GM18870 (cell line): ENCODE data around the gene CSGALNACT2.
A peak's percentile ranks its signal among the peaks of the same experiment; 100 is the strongest.

ENCODE experiments used
- ATAC-seq: cut with Tn5 transposase; IDR thresholded peaks from one replicate; pipeline ENCODE4 v1.9.1; 2021; ENCODE audit warnings: moderate library complexity; ENCODE audit not compliant: unreplicated experiment

CSGALNACT2 gene

DNA sequence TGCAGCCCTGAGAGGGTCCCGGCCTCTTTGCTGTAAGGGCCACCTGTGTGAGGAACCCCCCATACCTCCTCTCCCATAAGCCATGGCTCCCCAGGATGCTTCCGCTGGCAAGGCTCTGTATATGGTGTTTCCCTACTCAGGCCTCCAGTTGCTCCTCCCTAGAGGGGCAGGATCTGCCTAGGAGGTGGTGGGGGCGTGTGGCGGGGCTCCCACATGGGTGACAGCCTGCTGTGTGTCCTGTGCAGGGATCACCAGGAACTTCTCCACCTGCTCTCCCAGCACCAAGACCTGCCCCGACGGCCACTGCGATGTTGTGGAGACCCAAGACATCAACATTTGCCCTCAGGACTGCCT lies 25.7 kb upstream of the CSGALNACT2 start:
- ATAC-seq, result no peak

DNA sequence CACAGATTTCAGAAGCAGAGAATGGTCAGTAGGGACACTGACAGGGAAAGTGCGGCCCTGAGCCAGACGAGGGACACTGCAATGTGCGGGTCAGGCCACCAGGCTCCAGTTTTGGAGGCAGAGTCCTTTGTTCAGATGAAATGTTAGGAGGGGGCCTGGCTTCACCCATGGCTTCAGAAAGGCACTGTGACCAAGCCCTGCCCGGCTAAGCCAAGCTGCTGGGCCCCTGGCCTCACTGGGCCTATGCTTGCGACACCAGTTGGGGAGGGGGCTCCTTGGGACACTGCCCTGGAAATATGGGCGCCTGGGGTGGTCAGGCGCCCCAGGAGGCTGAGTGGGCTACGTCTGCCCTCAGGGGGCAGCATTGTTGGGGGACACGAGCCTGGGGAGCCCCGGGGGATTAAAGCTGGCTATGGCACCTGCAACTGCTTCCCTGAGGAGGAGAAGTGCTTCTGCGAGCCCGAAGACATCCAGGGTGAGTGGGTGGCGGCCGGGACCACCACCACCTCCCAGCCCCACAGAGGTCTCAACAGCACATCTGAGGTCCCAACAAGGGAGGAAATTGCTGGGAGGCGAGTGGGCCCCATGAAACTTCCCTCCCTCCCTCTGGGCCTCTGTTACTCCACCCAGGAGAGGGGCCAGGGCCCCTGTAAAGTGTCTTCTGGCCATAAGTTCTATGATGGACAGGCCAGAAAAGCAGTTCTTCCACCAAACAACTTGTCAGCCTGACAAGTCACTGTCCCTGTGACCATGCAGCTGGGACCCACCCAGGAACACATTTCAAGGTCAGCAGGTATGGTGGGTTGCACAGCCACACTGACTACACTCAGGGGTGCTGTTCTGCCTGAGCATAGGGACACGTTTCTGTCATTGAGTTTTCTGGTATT lies 24.8 kb upstream of the CSGALNACT2 start:
- no peak for ATAC-seq

GRCh38 chr10:43114088-43114742 lies 24.0 kb upstream of the CSGALNACT2 start:
- no peak for ATAC-seq

DNA sequence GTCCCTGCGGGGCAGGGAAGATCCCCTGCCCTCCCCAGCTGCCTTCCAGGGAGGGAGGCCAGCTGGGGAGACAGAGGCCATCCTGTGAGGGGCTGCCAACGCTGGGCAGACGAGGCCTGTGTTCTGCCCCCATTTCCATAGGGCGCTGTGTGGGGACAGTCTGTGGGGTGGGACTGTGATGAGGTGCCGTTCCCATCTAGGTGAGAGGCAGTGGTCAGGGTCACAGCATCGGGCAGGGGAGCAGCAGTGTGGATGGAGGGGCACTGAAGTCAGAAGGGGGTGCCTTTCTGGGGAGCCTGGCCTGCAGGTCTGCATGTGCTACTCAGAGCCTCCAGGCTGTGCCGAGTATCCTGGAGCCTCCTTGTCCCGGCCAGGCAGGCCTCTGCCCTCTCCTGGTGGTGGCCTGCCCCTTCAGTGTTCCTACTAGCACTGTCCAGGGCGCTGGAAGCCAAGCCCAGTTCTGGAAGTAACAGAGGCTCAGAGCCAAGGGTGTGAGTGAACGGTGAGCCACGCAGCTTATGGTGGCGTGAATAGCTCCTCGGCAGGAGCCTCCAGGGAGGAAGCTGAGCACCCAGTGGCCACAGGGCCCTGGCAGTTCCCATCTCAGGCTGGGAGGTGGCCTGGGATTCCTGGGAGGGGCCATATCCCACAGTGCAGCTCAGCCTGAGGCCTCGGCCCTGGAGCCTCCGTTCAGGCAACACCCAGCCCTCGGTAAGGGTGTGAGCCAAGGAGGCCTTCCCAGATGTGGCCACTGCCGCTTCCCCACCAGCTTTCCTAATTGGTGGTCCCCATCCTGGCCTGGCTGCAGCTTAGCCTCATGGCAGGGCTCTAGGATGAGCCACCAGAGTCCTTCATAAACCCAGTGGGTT lies 23.3 kb upstream of the CSGALNACT2 start:
- ATAC-seq, result no peak

GRCh38 chr10:43115881-43116595 lies 22.2 kb upstream of the CSGALNACT2 start:
- no peak for ATAC-seq

DNA sequence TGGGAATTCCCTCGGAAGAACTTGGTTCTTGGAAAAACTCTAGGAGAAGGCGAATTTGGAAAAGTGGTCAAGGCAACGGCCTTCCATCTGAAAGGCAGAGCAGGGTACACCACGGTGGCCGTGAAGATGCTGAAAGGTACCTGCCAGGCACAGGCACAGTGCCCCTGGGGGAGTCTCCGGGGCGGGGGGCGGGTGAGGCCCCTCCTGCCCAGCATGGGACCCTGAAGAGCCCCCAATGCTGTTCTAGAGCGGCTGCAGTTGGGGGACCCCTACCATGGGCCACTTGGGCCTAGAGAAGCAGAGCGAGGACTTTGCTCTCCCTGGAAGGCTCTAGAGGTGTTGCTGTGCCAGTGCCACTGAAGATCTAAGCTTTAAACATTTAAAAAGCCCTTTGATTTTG lies 21.6 kb upstream of the CSGALNACT2 start:
- ATAC-seq, result no peak

- no peak for ATAC-seq
Measured at GRCh38 chr10:43117031-43117776, 21.0 kb upstream of the CSGALNACT2 start.

DNA sequence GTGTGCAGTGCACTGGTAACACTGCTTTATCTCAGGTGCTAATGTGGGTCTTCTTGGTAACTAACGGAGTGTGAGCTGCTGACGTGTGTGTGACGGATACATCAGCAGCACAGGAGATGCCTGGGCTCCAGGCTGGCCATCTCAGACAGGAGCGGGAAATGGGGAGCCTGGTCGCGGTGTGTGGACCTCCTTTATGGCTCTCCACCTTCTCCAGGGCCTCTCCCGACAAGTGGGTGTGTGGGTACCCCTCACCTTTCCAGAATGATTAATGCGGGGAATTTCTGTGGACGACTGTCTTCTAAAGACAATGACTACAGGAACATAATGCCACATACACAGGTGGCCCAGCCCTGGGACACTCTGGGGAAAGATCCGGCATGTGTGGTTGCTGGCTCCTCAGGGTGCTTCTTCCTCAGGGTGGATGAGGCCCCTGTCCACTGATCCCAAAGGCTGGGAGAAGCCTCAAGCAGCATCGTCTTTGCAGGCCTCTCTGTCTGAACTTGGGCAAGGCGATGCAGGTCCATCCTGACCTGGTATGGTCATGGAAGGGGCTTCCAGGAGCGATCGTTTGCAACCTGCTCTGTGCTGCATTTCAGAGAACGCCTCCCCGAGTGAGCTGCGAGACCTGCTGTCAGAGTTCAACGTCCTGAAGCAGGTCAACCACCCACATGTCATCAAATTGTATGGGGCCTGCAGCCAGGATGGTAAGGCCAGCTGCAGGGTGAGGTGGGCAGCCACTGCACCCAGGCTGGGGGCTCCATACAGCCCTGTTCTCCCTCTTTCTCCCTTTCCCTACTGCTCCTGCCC lies 20.3 kb upstream of the CSGALNACT2 start:
- no peak for ATAC-seq

DNA sequence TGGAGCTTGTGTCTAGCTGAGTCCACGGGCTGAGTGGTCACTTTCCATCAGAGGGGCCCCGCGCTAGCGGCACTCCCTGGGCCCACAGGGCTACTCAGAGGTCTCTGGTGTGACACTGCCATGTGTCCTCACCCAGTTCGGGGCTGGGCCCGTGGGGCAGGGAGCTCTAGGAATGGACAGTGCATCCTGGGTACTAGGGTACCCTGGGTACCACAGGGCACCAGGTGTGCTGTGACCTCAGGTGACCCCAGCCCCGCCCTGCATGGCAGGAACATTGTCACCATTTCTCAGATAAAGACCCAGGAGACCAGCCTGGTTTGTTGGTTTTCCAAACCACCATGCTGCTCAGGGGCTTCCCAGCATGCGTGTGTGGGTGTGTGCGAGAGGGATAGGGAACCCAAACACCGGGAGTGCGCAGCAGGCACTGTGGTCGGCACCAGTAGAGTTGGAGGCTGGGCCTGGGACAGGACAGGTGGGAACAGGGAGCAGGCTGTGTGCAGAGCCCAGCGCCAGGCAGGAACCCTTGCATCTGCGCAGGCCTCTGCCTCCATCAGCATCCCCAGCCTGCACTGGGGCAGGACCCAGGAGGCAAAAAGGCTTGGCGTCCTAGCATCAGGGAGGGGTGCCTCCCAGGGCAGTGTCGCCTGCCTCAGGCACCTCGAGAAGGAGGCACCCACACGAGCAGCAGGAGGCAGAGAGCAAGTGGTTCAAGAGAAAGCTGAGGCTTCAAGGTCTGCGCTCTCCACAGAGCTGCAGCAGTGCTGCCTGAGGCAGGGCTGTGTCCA lies 19.4 kb upstream of the CSGALNACT2 start:
- ATAC-seq, result no peak

- ATAC-seq, result no peak
Measured at GRCh38 chr10:43119416-43120115, 18.7 kb upstream of the CSGALNACT2 start.

- ATAC-seq, result no peak
Measured at GRCh38 chr10:43120116-43120928, 17.9 kb upstream of the CSGALNACT2 start.

DNA sequence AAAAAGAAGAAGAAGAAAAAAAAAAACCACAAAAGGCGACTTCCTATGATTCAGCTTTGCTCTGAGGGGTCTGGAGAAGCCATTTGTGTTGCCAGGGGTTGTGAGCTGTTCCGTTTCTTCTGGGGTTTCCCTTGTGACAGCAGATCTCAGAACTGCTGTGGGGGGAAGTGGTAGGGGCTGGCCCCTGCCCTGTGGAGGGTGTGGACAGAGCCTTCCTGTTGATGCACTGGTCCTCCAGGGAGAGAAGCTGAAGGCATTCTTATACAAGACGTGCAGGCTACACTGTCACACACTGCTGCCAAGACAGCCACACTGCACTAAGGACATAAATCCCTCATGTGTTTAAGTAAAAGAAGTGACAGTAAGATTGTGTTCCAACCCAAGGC lies 17.3 kb upstream of the CSGALNACT2 start:
- peak; percentile 94 for ATAC-seq

GRCh38 chr10:43121444-43121843 lies 16.8 kb upstream of the CSGALNACT2 start:
- no peak for ATAC-seq

GRCh38 chr10:43122096-43122495 lies 16.1 kb upstream of the CSGALNACT2 start:
- no peak for ATAC-seq

DNA sequence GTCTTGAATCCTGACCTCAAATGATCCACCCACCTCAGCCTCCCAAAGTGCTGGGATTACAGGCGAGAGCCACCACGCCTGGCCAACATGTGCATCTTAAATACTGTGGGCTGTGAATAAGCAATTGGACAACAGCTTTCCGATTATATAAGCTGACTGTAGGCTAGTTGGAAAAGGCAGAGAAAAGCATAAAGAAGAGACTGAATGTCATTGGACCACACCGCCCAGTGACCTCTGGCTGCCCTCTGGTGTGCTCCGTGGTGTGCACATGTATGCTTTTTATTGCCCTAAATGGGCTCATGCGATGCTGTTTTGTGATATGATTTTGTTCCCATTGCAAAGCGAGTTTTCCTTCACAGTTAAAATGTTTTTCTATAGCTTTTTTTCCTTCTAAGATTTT lies 15.4 kb upstream of the CSGALNACT2 start:
- ATAC-seq, result no peak

- no peak for ATAC-seq
Measured at GRCh38 chr10:43123361-43124093, 14.7 kb upstream of the CSGALNACT2 start.
